Activated naive CD8-positive, alpha-beta T cell (primary cell): ENCODE measurements around the gene LY6G5B.
A peak's percentile ranks its signal among the peaks of the same experiment; 100 is the strongest.

Experiments used
- H3K27ac Mint-ChIP-seq: one replicate; pipeline ENCODE4 v1.8.0; 2021; ENCODE audit warnings: mixed read lengths
- H3K27me3 Mint-ChIP-seq: one replicate; pipeline ENCODE4 v1.8.0; 2021; ENCODE audit warnings: mixed read lengths
- H3K36me3 Mint-ChIP-seq: one replicate; pipeline ENCODE4 v1.8.0; 2021; ENCODE audit warnings: mixed read lengths
- H3K4me1 Mint-ChIP-seq: one replicate; pipeline ENCODE4 v1.8.0; 2021; ENCODE audit warnings: low read depth, mixed read lengths
- H3K4me3 Mint-ChIP-seq: one replicate; pipeline ENCODE4 v1.8.0; 2021; ENCODE audit warnings: mild to moderate bottlenecking, mixed read lengths
- H3K9me3 Mint-ChIP-seq: one replicate; pipeline ENCODE4 v1.8.0; 2021; ENCODE audit warnings: low read depth, mixed read lengths

The LY6G5B gene

GRCh38 chr6:31634131-31634530, 35.6 kb upstream of the LY6G5B start:
- no peaks in the 10 kb centered on the region for H3K27me3 Mint-ChIP-seq
- H3K4me1 Mint-ChIP-seq: peaks cover 2% of the 10 kb centered on the region
- H3K36me3 Mint-ChIP-seq: peaks cover 3% of the 10 kb centered on the region
- H3K27ac Mint-ChIP-seq: no peak overlapping the region
- no peaks in the 10 kb centered on the region for H3K9me3 Mint-ChIP-seq
- H3K4me3 Mint-ChIP-seq: no peak overlapping the region

GRCh38 chr6:31634969-31635575, 34.7 kb upstream of the LY6G5B start:
- Mint-ChIP-seq H3K4me3 (no peak overlapping the region), H3K36me3 (peaks cover 3% of the 10 kb centered on the region), H3K27ac (no peak overlapping the region), H3K9me3 (no peaks in the 10 kb centered on the region), H3K27me3 (no peaks in the 10 kb centered on the region), H3K4me1 (peaks cover 2% of the 10 kb centered on the region)

GRCh38 chr6:31636698-31637596, 32.8 kb upstream of the LY6G5B start:
- H3K27me3 Mint-ChIP-seq: no peaks in the 10 kb centered on the region
- no peak overlapping the region for H3K4me3 Mint-ChIP-seq
- H3K27ac Mint-ChIP-seq: peak overlapping the region; percentile 8
- H3K9me3 Mint-ChIP-seq: no peaks in the 10 kb centered on the region
- peaks cover 2% of the 10 kb centered on the region for H3K4me1 Mint-ChIP-seq
- peaks cover 5% of the 10 kb centered on the region for H3K36me3 Mint-ChIP-seq

GRCh38 chr6:31639043-31639442, 30.7 kb upstream of the LY6G5B start:
- peak overlapping the region; percentile 16 for H3K27ac Mint-ChIP-seq
- H3K36me3 Mint-ChIP-seq: peaks cover 5% of the 10 kb centered on the region
- no peaks in the 10 kb centered on the region for H3K9me3 Mint-ChIP-seq
- no peak overlapping the region for H3K4me3 Mint-ChIP-seq
- H3K4me1 Mint-ChIP-seq: no peaks in the 10 kb centered on the region
- H3K27me3 Mint-ChIP-seq: no peaks in the 10 kb centered on the region

- Mint-ChIP-seq H3K27me3 (no peaks in the 10 kb centered on the region), H3K9me3 (no peaks in the 10 kb centered on the region), H3K4me1 (no peaks in the 10 kb centered on the region), H3K4me3 (no peak overlapping the region), H3K27ac (peak overlapping the region; percentile 41), H3K36me3 (peaks cover 5% of the 10 kb centered on the region)
Measured at GRCh38 chr6:31639449-31639861, 30.3 kb upstream of the LY6G5B start.

GRCh38 chr6:31640612-31641011, 29.2 kb upstream of the LY6G5B start:
- Mint-ChIP-seq H3K4me3 (no peak overlapping the region), H3K36me3 (peaks cover 5% of the 10 kb centered on the region), H3K27ac (peak overlapping the region; percentile 51), H3K9me3 (no peaks in the 10 kb centered on the region), H3K4me1 (peaks cover 5% of the 10 kb centered on the region), H3K27me3 (no peaks in the 10 kb centered on the region)

- Mint-ChIP-seq H3K9me3 (no peaks in the 10 kb centered on the region), H3K4me1 (peaks cover 5% of the 10 kb centered on the region), H3K27ac (peak overlapping the region; percentile 64), H3K27me3 (no peaks in the 10 kb centered on the region), H3K36me3 (peaks cover 2% of the 10 kb centered on the region), H3K4me3 (no peak overlapping the region)
Measured at GRCh38 chr6:31641370-31641769, 28.4 kb upstream of the LY6G5B start.

GRCh38 chr6:31642798-31643570, 26.8 kb upstream of the LY6G5B start:
- H3K4me3 Mint-ChIP-seq: no peak overlapping the region
- no peaks in the 10 kb centered on the region for H3K27me3 Mint-ChIP-seq
- no peaks in the 10 kb centered on the region for H3K9me3 Mint-ChIP-seq
- H3K27ac Mint-ChIP-seq: no peak overlapping the region
- peaks cover 2% of the 10 kb centered on the region for H3K36me3 Mint-ChIP-seq
- H3K4me1 Mint-ChIP-seq: peaks cover 5% of the 10 kb centered on the region

GRCh38 chr6:31643818-31644454, 25.8 kb upstream of the LY6G5B start:
- H3K9me3 Mint-ChIP-seq: no peaks in the 10 kb centered on the region
- H3K4me3 Mint-ChIP-seq: no peak overlapping the region
- H3K27me3 Mint-ChIP-seq: no peaks in the 10 kb centered on the region
- peaks cover 5% of the 10 kb centered on the region for H3K4me1 Mint-ChIP-seq
- H3K27ac Mint-ChIP-seq: peak overlapping the region; percentile 6
- peaks cover 2% of the 10 kb centered on the region for H3K36me3 Mint-ChIP-seq

GRCh38 chr6:31645325-31645724, 24.5 kb upstream of the LY6G5B start:
- no peak overlapping the region for H3K4me3 Mint-ChIP-seq
- peaks cover 5% of the 10 kb centered on the region for H3K36me3 Mint-ChIP-seq
- H3K27me3 Mint-ChIP-seq: no peaks in the 10 kb centered on the region
- H3K27ac Mint-ChIP-seq: no peak overlapping the region
- no peaks in the 10 kb centered on the region for H3K9me3 Mint-ChIP-seq
- H3K4me1 Mint-ChIP-seq: peaks cover 14% of the 10 kb centered on the region

- no peaks in the 10 kb centered on the region for H3K9me3 Mint-ChIP-seq
- peaks cover 5% of the 10 kb centered on the region for H3K36me3 Mint-ChIP-seq
- no peaks in the 10 kb centered on the region for H3K27me3 Mint-ChIP-seq
- H3K27ac Mint-ChIP-seq: peak overlapping the region; percentile 99
- H3K4me1 Mint-ChIP-seq: peaks cover 35% of the 10 kb centered on the region
- peak overlapping the region; percentile 98 for H3K4me3 Mint-ChIP-seq
Measured at GRCh38 chr6:31651602-31652191, 18.1 kb upstream of the LY6G5B start.

GRCh38 chr6:31652925-31653724, 16.7 kb upstream of the LY6G5B start:
- Mint-ChIP-seq H3K27me3 (no peaks in the 10 kb centered on the region), H3K4me3 (peak overlapping the region; percentile 98), H3K27ac (peak overlapping the region; percentile 99), H3K9me3 (no peaks in the 10 kb centered on the region), H3K36me3 (peaks cover 9% of the 10 kb centered on the region), H3K4me1 (peaks cover 46% of the 10 kb centered on the region)

- H3K4me3 Mint-ChIP-seq: no peak overlapping the region
- no peak overlapping the region for H3K27ac Mint-ChIP-seq
- no peaks in the 10 kb centered on the region for H3K9me3 Mint-ChIP-seq
- peaks cover 7% of the 10 kb centered on the region for H3K36me3 Mint-ChIP-seq
- peaks cover 57% of the 10 kb centered on the region for H3K4me1 Mint-ChIP-seq
- H3K27me3 Mint-ChIP-seq: no peaks in the 10 kb centered on the region
Measured at GRCh38 chr6:31654574-31655348, 15.0 kb upstream of the LY6G5B start.
